GM18870 (cell line): ENCODE results near the gene PARD3B.

ENCODE experiments used
- ATAC-seq: cut with Tn5 transposase; IDR thresholded peaks from one replicate; pipeline ENCODE4 v1.9.1; 2021; ENCODE audit warnings: moderate library complexity; ENCODE audit not compliant: unreplicated experiment

Gene PARD3B

GRCh38 chr2:204586444-204587180, 41.3 kb downstream of the PARD3B start:
- ATAC-seq, result no peak

- no peak for ATAC-seq
These were observed 44.8 kb downstream of the PARD3B start for GRCh38 chr2:204590063-204590462.

GRCh38 chr2:204591225-204591624, 46.0 kb downstream of the PARD3B start:
- ATAC-seq, result no peak

GRCh38 chr2:204604061-204604460, 58.8 kb downstream of the PARD3B start:
- ATAC-seq, result no peak

GRCh38 chr2:204608237-204608939, 63.1 kb downstream of the PARD3B start:
- ATAC-seq, result no peak

GRCh38 chr2:204611017-204611631, 65.8 kb downstream of the PARD3B start:
- ATAC-seq, result no peak

- ATAC-seq, result no peak
These were observed 66.5 kb downstream of the PARD3B start for GRCh38 chr2:204611764-204612163.

GRCh38 chr2:204613635-204614034, 68.4 kb downstream of the PARD3B start:
- ATAC-seq, result no peak

- no peak for ATAC-seq
These were observed 70.2 kb downstream of the PARD3B start for GRCh38 chr2:204615456-204615855.

- ATAC-seq, result no peak
These were observed 79.9 kb downstream of the PARD3B start for GRCh38 chr2:204625135-204625534.

GRCh38 chr2:204628926-204629712, 83.8 kb downstream of the PARD3B start:
- ATAC-seq, result no peak

- no peak for ATAC-seq
These were observed 87.1 kb downstream of the PARD3B start for GRCh38 chr2:204632410-204632809.

- no peak for ATAC-seq
These were observed 89.3 kb downstream of the PARD3B start for GRCh38 chr2:204634564-204634963.

- no peak for ATAC-seq
These were observed 90.2 kb downstream of the PARD3B start for GRCh38 chr2:204635478-204635877.

- no peak for ATAC-seq
These were observed 93.4 kb downstream of the PARD3B start for GRCh38 chr2:204638471-204639194.

- no peak for ATAC-seq
These were observed 98.1 kb downstream of the PARD3B start for GRCh38 chr2:204643326-204643725.

GRCh38 chr2:204645018-204645773, 99.9 kb downstream of the PARD3B start:
- ATAC-seq, result no peak

- ATAC-seq, result no peak
These were observed 102.4 kb downstream of the PARD3B start for GRCh38 chr2:204647626-204648025.

- ATAC-seq, result no peak
These were observed 105.3 kb downstream of the PARD3B start for GRCh38 chr2:204650611-204651010.

GRCh38 chr2:204652063-204652462, 106.8 kb downstream of the PARD3B start:
- no peak for ATAC-seq
